HFFc6 (cell line): ENCODE data around the gene RNU5D-1. TPM values are rescaled to one million over a fixed set of nuclear protein-coding genes. Genes with fewer than 3 reads are reported as not detected.
"Not testable (repeated sequence)": the region's sequence is repeated elsewhere in the genome, so short reads cannot be mapped to it uniquely, and the experiment has no call there.

Experiments used
- DNase-seq: peaks from one replicate; pipeline ENCODE4 v3.0.0-alpha.2; 2018
- H3K27ac Mint-ChIP-seq: 2 replicates; pipeline ENCODE4 v1.8.0; 2020; ENCODE audit warnings: mild to moderate bottlenecking, mixed read lengths
- H3K27me3 Mint-ChIP-seq: 2 replicates; pipeline ENCODE4 v1.8.0; 2021; ENCODE audit warnings: mild to moderate bottlenecking, moderate library complexity, mixed read lengths; ENCODE audit not compliant: insufficient read depth
- H3K36me3 Mint-ChIP-seq: 2 replicates; pipeline ENCODE4 v1.8.0; 2021; ENCODE audit warnings: low read depth, mixed read lengths
- H3K4me1 Mint-ChIP-seq: 2 replicates; pipeline ENCODE4 v1.8.0; 2020; ENCODE audit warnings: low read depth, mixed read lengths
- H3K4me3 Mint-ChIP-seq: 2 replicates; pipeline ENCODE4 v1.8.0; 2020; ENCODE audit warnings: mild to moderate bottlenecking, moderate library complexity, mixed read lengths
- H3K9me3 Mint-ChIP-seq: 2 replicates; pipeline ENCODE4 v1.8.0; 2020; ENCODE audit warnings: mild to moderate bottlenecking, mixed read lengths
- CTCF ChIP-seq: fragments of 200-600 bp; sonication (generic); IDR thresholded peaks from 2 replicates; pipeline ENCODE4 v1.5.0; 2021; ENCODE audit warnings: antibody characterized with exemption, mild to moderate bottlenecking
- total RNA-seq, 6 experiments: library from RNA; stranded (reverse); fragmentation: NEBNext Ultra II Directional; extraction: Animal tissue kit (Norgen Biotek cat#: 25700); gene quantifications; 2 replicates in 1 of 6; 3 replicates in 5 of 6; pipeline ENCODE4 v1.2.3, GENCODE V29; 2021

The RNU5D-1 gene
- total RNA-seq, 6 experiments from 2014 or later, result not detected

GRCh38 chr1:44757420-44757819 is 26.4 kb upstream of the RNU5D-1 start:
- no peak overlapping the region for H3K4me3 Mint-ChIP-seq
- no peaks in the 10 kb centered on the region for H3K9me3 Mint-ChIP-seq
- H3K4me1 Mint-ChIP-seq, result no peaks in the 10 kb centered on the region
- H3K27ac Mint-ChIP-seq, result no peak overlapping the region
- H3K27me3 Mint-ChIP-seq, result no peaks in the 10 kb centered on the region
- H3K36me3 Mint-ChIP-seq, result peaks cover 16% of the 10 kb centered on the region; the same call in 1 of the 2 replicates
- TF ChIP-seq CTCF, result no peak
- no peak for DNase-seq

DNA sequence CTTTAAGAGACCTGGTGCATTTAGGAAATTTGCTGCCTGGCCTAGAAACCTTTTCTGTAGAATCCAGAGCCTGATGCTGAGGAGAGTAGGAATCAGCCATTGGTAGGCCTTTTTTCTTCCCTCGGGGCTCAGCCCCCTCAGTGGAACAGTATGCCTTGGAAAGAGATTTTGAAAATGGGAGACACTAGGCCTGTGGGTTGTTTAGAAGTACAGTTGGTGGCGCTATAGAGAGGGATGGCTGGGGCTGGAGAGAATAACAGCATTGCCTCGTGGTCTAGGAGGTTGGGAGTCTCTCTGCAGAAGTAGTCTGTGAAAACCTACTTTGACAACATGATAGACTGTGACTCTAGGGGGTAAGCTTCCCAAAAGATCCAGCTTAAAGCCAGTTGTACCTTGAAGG is 16.9 kb upstream of the RNU5D-1 start:
- peak; percentile 34; the same call in 1 of the 2 replicates for TF ChIP-seq CTCF
- Mint-ChIP-seq H3K27me3 (no peaks in the 10 kb centered on the region; the same call in 1 of the 2 replicates), H3K9me3 (no peaks in the 10 kb centered on the region), H3K4me3 (no peak overlapping the region), H3K27ac (no peak overlapping the region), H3K4me1 (peaks cover 7% of the 10 kb centered on the region), H3K36me3 (peaks cover 6% of the 10 kb centered on the region; the same call in 1 of the 2 replicates)
- no peak for DNase-seq

- no peak for DNase-seq
- peaks cover 32% of the 10 kb centered on the region for H3K4me1 Mint-ChIP-seq
- H3K27me3 Mint-ChIP-seq, result no peaks in the 10 kb centered on the region; the same call in 1 of the 2 replicates
- peaks cover 20% of the 10 kb centered on the region; the same call in 1 of the 2 replicates for H3K36me3 Mint-ChIP-seq
- TF ChIP-seq CTCF, result no peak
- H3K4me3 Mint-ChIP-seq, result no peak overlapping the region; the same call in 1 of the 2 replicates
- H3K9me3 Mint-ChIP-seq, result no peaks in the 10 kb centered on the region
- peak overlapping the region; percentile 53 for H3K27ac Mint-ChIP-seq
These were observed 12.2 kb upstream of the RNU5D-1 start for GRCh38 chr1:44743211-44743610.

- Mint-ChIP-seq H3K4me3 (peak overlapping the region; percentile 98), H3K36me3 (peaks cover 20% of the 10 kb centered on the region; the same call in 1 of the 2 replicates), H3K4me1 (peaks cover 32% of the 10 kb centered on the region), H3K27ac (peak overlapping the region; percentile 73), H3K27me3 (no peaks in the 10 kb centered on the region; the same call in 1 of the 2 replicates), H3K9me3 (no peaks in the 10 kb centered on the region)
- TF ChIP-seq CTCF, result no peak
- DNase-seq, result no peak
These were observed 9.2 kb upstream of the RNU5D-1 start for GRCh38 chr1:44740179-44740617.

GRCh38 chr1:44739307-44740178 is 8.6 kb upstream of the RNU5D-1 start, which contains the start of gene KIF2C:
KIF2C (plus strand) TSS chr1:44739837; CDS start chr1:44739933, 96 bp downstream.
- Mint-ChIP-seq H3K9me3 (no peaks in the 10 kb centered on the region), H3K4me3 (peak within 1 kb of the TSS; percentile 98), H3K36me3 (peaks cover 20% of the 10 kb centered on the region; the same call in 1 of the 2 replicates), H3K27me3 (no peaks in the 10 kb centered on the region; the same call in 1 of the 2 replicates), H3K27ac (peak within 1 kb of the TSS; percentile 92), H3K4me1 (peaks cover 32% of the 10 kb centered on the region)
- TF ChIP-seq CTCF, result peak; percentile 26; the same call in 1 of the 2 replicates
- peak; percentile 96 for DNase-seq

GRCh38 chr1:44738953-44739306 is 8.0 kb upstream of the RNU5D-1 start:
- DNase-seq, H3K9me3 Mint-ChIP-seq, H3K27me3 Mint-ChIP-seq: not testable (repeated sequence)
- H3K27ac Mint-ChIP-seq, result peak overlapping the region; percentile 92
- peaks cover 33% of the 10 kb centered on the region for H3K4me1 Mint-ChIP-seq
- peak overlapping the region; percentile 98 for H3K4me3 Mint-ChIP-seq
- H3K36me3 Mint-ChIP-seq, result peaks cover 15% of the 10 kb centered on the region; the same call in 1 of the 2 replicates
